T-helper 2 cell treated with Interferon-gamma antibody and Interleukin-4, amounts not matched to agents 5 μg/mL and 100 μg/mL, for 36 hours (primary cell): ENCODE measurements around the gene TIMP1.

Source experiments
- DNase-seq: peaks from one replicate; pipeline ENCODE4 v3.0.0; 2021; ENCODE audit warnings: low spot score
- H3K27ac Mint-ChIP-seq: one replicate; pipeline ENCODE4 v1.8.0; 2021; ENCODE audit warnings: mild to moderate bottlenecking, mixed read lengths
- H3K27me3 Mint-ChIP-seq: one replicate; pipeline ENCODE4 v1.8.0; 2021; ENCODE audit warnings: low read depth, mixed read lengths
- H3K36me3 Mint-ChIP-seq: one replicate; pipeline ENCODE4 v1.8.0; 2021; ENCODE audit warnings: low read depth, mixed read lengths
- H3K4me1 Mint-ChIP-seq: one replicate; pipeline ENCODE4 v1.8.0; 2021; ENCODE audit warnings: low read depth, mixed read lengths
- H3K4me3 Mint-ChIP-seq: one replicate; pipeline ENCODE4 v1.8.0; 2022; ENCODE audit warnings: mild to moderate bottlenecking, moderate library complexity, mixed read lengths
- H3K9me3 Mint-ChIP-seq: one replicate; pipeline ENCODE4 v1.8.0; 2021; ENCODE audit warnings: mixed read lengths

The TIMP1 gene

DNA sequence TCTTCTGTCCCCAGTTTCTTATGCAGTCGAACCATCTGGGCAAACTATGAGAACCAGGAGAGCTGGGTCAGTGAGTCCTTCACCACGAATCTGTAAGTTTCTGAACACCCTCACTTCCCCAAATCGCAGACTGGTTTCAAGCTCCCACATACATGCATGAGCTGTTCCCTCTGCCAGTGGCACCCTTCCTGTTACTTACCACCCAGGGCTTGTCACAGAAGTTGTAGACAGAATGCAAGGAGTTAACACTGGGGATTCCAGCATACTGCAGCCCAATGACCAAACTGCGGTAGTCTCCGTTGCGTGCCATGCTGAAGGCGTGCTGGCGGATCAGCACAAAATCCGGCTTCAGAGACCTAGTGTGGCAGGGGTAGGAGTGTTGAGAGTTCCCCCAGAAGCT, 22.8 kb downstream of the TIMP1 start:
- peaks cover 5% of the 10 kb centered on the region for H3K4me1 Mint-ChIP-seq
- H3K9me3 Mint-ChIP-seq, result no peaks in the 10 kb centered on the region
- H3K27me3 Mint-ChIP-seq, result no peaks in the 10 kb centered on the region
- no peaks in the 10 kb centered on the region for H3K36me3 Mint-ChIP-seq
- DNase-seq, result no peak
- H3K27ac Mint-ChIP-seq, result no peak overlapping the region
- H3K4me3 Mint-ChIP-seq, result no peak overlapping the region

DNA sequence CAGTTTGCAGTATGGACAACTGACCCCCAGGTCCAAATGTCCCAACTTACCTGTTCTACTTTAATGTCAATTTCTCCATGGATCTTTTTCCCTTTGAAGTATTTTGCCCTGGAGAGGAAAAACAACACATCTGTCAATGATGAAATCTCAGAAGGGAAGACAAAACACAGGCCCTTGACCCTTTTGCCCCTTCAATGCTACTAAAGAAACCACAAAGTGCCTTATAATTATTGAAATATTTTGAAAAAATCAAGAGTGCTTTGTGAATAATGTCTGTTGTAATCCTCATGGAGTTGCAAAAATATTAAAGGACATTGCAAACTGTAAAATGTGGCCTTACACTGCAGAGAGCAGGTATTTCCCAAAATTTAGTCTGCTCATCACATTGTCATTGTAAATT, 24.9 kb downstream of the TIMP1 start:
- no peaks in the 10 kb centered on the region for H3K36me3 Mint-ChIP-seq
- H3K9me3 Mint-ChIP-seq, result no peaks in the 10 kb centered on the region
- no peak for DNase-seq
- no peak overlapping the region for H3K27ac Mint-ChIP-seq
- H3K4me3 Mint-ChIP-seq, result no peak overlapping the region
- H3K27me3 Mint-ChIP-seq, result no peaks in the 10 kb centered on the region
- H3K4me1 Mint-ChIP-seq, result peaks cover 5% of the 10 kb centered on the region

DNA sequence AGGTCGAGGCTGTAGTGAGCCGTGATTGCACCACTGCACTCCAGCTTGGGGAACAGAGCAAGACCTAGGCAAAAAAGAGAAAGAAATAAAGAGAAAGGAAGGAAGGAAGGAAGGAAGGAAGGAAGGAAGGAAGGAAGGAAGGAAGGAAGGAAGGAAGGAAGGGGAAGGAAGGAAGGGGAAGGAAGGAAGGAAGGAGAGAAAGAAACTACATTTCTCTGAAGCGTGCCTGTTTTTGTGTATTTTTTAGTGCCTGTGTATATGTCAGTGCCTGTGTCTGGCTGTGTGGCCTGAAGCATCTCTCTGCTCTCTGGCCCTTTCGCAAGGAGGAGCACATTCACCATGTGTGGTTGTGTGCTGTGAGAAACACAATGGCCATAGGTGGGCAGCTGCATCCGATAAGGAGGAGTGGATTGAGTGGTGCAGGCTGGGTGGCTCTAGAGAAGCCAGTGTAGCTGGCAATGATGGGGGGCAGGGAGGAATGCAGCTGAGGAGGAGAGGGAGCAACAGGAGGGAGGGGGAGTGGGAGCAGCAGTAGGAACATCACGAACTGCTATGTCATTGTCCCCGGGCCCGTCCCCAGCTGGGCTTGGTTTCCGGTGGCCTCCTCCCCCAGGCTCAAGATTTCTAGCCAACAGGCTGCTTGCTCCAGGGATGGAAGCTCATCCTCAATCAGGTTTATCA, 26.0 kb downstream of the TIMP1 start:
- Mint-ChIP-seq H3K36me3 (no peaks in the 10 kb centered on the region), H3K27me3 (no peaks in the 10 kb centered on the region), H3K4me1 (peaks cover 5% of the 10 kb centered on the region), H3K4me3 (no peak overlapping the region), H3K9me3 (no peaks in the 10 kb centered on the region), H3K27ac (no peak overlapping the region)
- DNase-seq, result no peak

DNA sequence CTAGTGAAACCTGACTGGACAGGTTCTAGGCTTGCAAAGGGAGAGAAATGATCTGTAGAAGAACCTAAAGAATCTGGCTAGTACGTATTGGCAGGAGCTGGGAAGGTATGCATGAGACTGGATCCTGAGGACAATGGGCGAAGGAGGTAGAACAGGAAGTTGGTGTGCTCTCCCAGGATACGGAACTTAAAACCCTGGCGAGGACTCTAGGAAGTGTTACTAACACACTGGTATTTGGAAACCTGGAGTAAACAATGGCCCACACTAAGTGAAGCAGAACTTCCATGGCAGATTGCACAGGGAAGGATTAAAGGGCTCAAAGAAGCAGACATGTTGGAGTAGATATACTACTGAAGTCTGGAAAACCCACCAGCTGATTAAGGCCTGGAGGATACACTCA, 28.3 kb downstream of the TIMP1 start:
- Mint-ChIP-seq H3K4me3 (no peak overlapping the region), H3K9me3 (no peaks in the 10 kb centered on the region), H3K36me3 (no peaks in the 10 kb centered on the region)

DNA sequence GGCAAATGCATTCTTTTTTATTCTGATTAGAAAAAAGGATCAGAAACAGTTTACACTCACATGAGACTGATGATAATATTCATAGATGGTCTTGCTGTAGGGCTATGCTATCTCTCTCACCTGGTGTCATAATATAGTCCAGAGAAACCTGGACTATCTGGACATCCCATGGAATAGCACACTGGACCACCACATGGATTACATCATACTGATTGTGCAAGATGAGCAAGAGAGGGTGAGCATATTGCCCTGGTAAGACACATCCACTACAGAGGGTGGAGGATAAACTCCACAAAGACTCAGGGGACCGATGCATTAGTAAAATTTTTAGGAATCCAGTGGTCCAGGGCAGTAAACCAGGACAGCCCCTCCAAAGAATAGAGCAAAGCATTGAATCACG, 29.3 kb downstream of the TIMP1 start:
- H3K36me3 Mint-ChIP-seq, result no peaks in the 10 kb centered on the region
- H3K4me1 Mint-ChIP-seq, result peaks cover 5% of the 10 kb centered on the region
- peaks cover 4% of the 10 kb centered on the region for H3K27me3 Mint-ChIP-seq
- H3K4me3 Mint-ChIP-seq, result no peak overlapping the region
- H3K27ac Mint-ChIP-seq, result no peak overlapping the region
- H3K9me3 Mint-ChIP-seq, result no peaks in the 10 kb centered on the region
- no peak for DNase-seq

More for the DNA sequence above, 28.3 kb downstream of the TIMP1 start:
- H3K4me1 Mint-ChIP-seq, result peaks cover 5% of the 10 kb centered on the region
- no peak for DNase-seq
- H3K27ac Mint-ChIP-seq, result no peak overlapping the region
- no peaks in the 10 kb centered on the region for H3K27me3 Mint-ChIP-seq

DNA sequence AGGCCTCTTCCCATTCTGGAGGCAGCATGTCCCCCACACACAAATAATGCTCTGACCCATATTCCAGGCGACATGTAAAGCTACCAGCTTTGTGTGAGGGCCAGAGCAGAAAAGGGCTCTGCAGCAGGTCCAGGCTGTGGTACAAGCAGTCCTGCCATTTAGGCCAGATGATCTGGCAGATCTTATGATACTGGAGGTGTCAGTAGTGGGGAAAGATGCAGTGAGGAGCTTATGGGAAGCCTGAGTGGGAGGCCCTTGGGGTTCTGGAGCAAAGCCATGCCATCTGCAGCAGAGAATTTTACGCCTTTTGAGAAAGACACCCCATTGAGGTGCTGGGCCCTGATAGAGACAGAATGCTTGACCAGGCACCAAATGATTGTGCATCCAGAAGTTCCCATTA, 29.7 kb downstream of the TIMP1 start:
- Mint-ChIP-seq H3K27ac (no peak overlapping the region), H3K4me1 (peaks cover 5% of the 10 kb centered on the region), H3K9me3 (no peaks in the 10 kb centered on the region), H3K4me3 (no peak overlapping the region), H3K36me3 (no peaks in the 10 kb centered on the region), H3K27me3 (peaks cover 6% of the 10 kb centered on the region)
- DNase-seq, result no peak

DNA sequence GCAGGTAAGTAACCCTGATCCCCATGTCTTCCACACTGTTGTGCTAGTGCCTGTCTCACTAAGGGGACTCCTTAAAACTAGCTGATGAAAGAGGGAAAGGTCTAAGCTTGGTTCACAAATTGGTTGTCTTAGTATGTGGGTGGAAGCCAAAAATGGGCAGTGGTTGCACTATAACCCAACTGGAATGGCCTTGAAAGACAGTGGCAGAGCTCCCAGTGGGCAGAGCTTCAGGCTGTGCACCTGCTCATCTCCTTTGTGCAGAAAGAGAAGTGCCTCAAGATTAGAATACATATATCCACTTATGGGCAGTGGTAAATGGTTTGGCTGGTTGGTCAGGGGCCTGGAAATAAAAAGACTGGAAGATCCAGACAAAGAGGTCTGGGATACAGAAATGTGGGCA, 30.2 kb downstream of the TIMP1 start:
- Mint-ChIP-seq H3K9me3 (no peaks in the 10 kb centered on the region), H3K4me1 (peaks cover 5% of the 10 kb centered on the region), H3K4me3 (no peak overlapping the region), H3K27me3 (peaks cover 7% of the 10 kb centered on the region), H3K36me3 (no peaks in the 10 kb centered on the region), H3K27ac (no peak overlapping the region)
- DNase-seq, result no peak

DNA sequence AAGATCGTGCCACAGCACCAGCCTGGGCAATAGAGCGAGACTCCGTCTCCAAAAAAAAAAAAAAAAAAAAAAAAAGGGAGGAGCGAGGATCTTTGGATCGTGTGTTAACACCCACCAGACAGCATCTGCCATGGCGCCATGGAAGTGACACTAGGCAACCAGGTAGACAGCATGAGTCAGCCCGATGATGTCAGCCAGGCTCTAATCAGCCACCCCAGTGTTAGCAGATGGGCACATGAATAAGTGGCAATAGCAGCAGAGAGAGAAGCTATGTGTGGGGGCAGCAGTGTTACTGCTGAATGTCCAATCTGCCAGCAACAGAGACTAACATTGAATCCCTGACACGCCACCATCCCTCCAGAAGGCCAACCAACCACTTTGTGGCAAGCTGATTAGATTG, 30.8 kb downstream of the TIMP1 start:
- DNase-seq, result no peak
- Mint-ChIP-seq H3K27me3 (peaks cover 14% of the 10 kb centered on the region), H3K4me1 (peaks cover 4% of the 10 kb centered on the region), H3K9me3 (no peaks in the 10 kb centered on the region), H3K27ac (no peak overlapping the region), H3K4me3 (no peak overlapping the region), H3K36me3 (no peaks in the 10 kb centered on the region)

DNA sequence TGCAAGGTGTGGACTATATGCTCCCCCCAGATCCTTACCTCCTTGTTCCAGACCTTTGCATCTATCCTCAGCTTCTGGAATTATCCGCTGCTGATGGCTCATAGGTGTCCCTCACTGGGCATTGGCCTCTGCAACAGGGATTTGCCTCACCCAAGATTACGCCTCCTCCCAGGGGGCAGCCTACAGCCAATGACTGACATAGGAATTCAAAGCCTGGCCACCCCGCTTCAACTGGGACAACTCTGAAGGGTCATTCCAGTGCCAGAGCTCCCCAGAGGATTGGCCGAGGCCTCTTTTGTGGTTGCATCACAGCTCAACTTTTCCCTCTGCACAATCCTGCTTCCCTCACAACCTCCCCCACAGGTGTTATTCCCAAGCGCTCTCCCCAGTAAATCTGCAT, 32.4 kb downstream of the TIMP1 start:
- DNase-seq, result no peak
- H3K27ac Mint-ChIP-seq, result no peak overlapping the region
- peaks cover 2% of the 10 kb centered on the region for H3K4me1 Mint-ChIP-seq
- H3K9me3 Mint-ChIP-seq, result no peaks in the 10 kb centered on the region
- H3K36me3 Mint-ChIP-seq, result no peaks in the 10 kb centered on the region
- peaks cover 24% of the 10 kb centered on the region for H3K27me3 Mint-ChIP-seq
- no peak overlapping the region for H3K4me3 Mint-ChIP-seq

DNA sequence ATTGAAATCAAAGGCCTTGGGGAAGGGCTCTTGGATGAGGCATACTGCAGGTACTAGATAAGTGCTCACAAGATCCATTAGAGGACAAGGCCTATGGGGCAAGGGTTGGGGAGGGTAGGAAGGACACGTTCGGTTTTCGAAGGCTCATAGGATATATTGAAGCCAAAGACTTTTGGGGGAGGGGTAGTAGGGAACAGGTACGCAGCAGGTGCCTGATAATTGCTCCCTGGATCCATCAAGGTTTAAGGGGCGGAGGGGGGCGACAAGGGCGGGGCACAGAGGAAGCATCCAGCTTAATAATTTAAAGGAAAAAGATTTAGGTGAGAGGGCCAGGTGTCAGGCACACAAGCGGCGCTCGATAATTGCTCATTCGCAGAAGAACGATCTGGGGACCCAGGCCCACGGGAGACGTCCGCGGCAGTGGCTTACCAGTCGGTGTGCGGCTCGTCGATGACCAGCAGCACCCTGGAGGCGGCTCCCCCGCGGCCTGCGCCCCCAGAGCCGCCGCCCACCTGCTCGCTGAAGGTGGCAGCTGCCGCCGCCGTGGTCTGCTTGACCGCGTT, 36.8 kb downstream of the TIMP1 start:
- Mint-ChIP-seq H3K4me3 (peak overlapping the region; percentile 69), H3K4me1 (peaks cover 6% of the 10 kb centered on the region), H3K36me3 (no peaks in the 10 kb centered on the region), H3K9me3 (no peaks in the 10 kb centered on the region), H3K27ac (no peak overlapping the region), H3K27me3 (peaks cover 40% of the 10 kb centered on the region)
- no peak for DNase-seq

DNA sequence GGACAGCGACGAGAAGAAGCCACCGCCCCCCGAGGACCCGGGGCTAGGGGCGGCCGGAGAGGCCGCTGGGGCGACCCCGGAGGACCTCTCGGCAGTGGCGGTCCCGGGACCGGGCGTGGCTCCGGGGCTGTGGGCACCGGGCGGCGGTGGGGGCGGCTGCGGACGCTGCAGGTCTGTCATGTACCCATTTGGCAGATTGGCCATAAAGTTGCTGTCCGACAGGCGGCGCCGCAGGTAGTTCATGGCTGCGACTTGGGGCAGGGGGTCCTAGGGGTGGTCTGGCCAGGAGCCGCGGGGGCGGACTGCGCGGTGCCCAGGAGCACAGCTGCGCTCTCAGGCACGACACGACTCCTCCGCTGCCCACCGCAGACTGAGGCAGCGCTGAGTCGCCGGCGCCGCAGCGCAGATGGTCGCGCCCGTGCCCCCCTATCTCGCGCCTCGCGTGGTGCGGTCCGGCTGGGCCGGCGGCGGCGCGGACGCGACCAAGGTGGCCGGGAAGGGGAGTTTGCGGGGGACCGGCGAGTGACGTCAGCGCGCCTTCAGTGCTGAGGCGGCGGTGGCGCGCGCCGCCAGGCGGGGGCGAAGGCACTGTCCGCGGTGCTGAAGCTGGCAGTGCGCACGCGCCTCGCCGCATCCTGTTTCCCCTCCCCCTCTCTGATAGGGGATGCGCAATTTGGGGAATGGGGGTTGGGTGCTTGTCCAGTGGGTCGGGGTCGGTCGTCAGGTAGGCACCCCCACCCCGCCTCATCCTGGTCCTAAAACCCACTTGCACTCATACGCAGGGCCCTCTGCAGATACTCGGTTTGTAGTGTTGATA, 37.5 kb downstream of the TIMP1 start, which contains the start of gene SYN1:
TSS of gene SYN1 (minus strand) at position 372 of the 817 bp plus-strand sequence. CDS start at position 243, 129 bp downstream.
- Mint-ChIP-seq H3K4me1 (peaks cover 9% of the 10 kb centered on the region), H3K27ac (no peak within 1 kb of the TSS), H3K9me3 (no peaks in the 10 kb centered on the region), H3K4me3 (peak within 1 kb of the TSS; percentile 69), H3K36me3 (no peaks in the 10 kb centered on the region), H3K27me3 (peaks cover 40% of the 10 kb centered on the region)
- DNase-seq, result peak; percentile 77

DNA sequence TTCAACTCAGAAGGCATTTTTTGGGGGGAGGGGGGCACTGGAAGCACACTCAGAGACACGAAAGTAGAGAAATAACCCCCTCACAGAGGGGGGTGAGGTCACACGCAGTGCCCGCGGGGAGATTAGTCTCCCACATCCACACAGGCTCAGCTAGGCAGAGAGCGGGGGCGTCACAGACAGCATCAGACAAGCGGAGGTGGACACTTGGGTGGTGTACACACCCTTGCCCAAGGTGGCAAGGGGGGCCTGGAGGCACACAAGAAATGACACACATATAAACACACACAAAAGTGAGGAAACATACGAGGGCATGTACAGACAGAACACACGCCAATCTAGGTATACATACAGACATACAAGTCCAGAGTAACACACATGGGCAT, 38.1 kb downstream of the TIMP1 start:
- Mint-ChIP-seq H3K27me3 (peaks cover 42% of the 10 kb centered on the region), H3K4me3 (no peak overlapping the region), H3K9me3 (no peaks in the 10 kb centered on the region), H3K27ac (no peak overlapping the region), H3K36me3 (no peaks in the 10 kb centered on the region), H3K4me1 (peaks cover 9% of the 10 kb centered on the region)
- DNase-seq, result no peak

DNA sequence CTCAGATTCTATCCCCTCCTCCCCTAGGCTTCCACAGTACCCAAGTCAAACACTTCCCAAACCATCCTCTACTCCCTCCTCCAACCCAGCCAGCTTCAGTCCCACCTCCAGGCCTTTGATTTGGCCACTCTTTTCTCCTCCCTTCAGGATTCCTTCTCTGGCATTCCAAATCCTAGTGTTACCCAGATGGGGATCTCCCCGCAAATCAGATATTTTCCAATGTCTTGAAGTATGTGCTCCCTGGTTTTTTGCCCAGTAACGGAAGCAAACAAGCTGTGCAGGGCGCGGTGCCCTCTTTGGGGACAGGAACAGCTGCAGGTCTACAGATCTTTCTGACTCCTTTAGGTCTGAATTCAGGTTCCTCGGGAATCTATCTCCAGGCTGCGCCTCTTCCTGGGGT, 39.6 kb downstream of the TIMP1 start:
- Mint-ChIP-seq H3K4me1 (peaks cover 9% of the 10 kb centered on the region), H3K27me3 (peaks cover 36% of the 10 kb centered on the region)

DNA sequence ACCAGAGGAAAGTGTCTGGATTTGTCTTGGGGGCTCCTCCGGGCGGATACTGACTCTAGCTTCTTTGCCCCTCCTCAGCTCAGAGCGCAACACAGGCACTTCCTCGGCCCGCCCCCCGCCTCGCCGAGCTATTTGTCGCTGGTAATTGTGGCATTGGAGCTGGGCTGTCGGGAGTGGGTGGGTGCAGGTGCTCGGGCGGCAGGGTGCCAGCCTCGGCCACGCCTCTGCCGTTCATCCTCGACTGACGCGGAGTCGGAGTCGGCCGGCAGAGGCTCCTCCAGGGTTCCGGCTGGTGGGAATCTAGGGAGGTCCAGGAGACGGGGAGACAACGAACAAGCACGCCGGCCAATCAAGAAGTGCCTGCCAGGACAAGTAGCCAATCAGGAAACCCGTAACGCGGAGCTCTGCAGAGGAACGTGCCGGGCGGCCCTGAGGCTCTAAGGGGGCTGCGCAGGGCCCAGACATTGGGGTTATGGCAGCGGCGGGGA, 41.3 kb downstream of the TIMP1 start:
- no peak overlapping the region for H3K27ac Mint-ChIP-seq

More for the DNA sequence above, 39.6 kb downstream of the TIMP1 start:
- H3K4me3 Mint-ChIP-seq, result no peak overlapping the region
- H3K36me3 Mint-ChIP-seq, result no peaks in the 10 kb centered on the region
- DNase-seq, result no peak
- H3K27ac Mint-ChIP-seq, result no peak overlapping the region
- H3K9me3 Mint-ChIP-seq, result no peaks in the 10 kb centered on the region

More for the DNA sequence above, 41.3 kb downstream of the TIMP1 start:
- Mint-ChIP-seq H3K4me1 (peaks cover 9% of the 10 kb centered on the region), H3K9me3 (no peaks in the 10 kb centered on the region), H3K4me3 (peak overlapping the region; percentile 82), H3K36me3 (no peaks in the 10 kb centered on the region), H3K27me3 (peaks cover 23% of the 10 kb centered on the region)
- peak; percentile 22 for DNase-seq
